GM20000 (cell line): Measurements from ENCODE around the gene FARP2.

Experiments used
- DNase-seq: peaks from one replicate; pipeline ENCODE4 v3.0.0; 2012; ENCODE audit warnings: low spot score
- CTCF ChIP-seq: IDR thresholded peaks from 2 replicates; pipeline ENCODE4 v1.5.1; 2012; ENCODE audit warnings: mild to moderate bottlenecking, control low read depth; ENCODE audit errors: extremely low read depth, missing control alignments

FARP2 gene

DNA sequence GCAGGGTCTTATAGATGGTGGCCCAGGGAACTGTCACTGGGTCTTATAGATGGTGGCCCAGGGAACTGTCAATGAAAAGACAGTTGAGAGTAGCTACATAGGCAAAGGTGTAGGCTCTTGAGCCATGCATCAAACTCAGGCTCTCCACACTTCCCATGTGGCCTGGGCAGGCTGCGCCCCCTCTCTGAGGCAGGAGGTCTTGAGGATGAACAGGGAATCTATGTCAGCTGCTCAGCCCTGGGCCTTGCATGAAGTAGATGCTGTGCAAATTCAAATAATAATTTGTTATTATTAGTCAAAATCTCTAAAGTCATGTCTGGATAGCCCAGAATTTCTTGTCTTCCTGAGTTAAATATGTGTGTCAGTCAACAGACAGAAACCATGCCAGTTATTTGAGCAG, 125.6 kb downstream of the FARP2 start:
- no peak for DNase-seq
- TF ChIP-seq CTCF: no peak

DNA sequence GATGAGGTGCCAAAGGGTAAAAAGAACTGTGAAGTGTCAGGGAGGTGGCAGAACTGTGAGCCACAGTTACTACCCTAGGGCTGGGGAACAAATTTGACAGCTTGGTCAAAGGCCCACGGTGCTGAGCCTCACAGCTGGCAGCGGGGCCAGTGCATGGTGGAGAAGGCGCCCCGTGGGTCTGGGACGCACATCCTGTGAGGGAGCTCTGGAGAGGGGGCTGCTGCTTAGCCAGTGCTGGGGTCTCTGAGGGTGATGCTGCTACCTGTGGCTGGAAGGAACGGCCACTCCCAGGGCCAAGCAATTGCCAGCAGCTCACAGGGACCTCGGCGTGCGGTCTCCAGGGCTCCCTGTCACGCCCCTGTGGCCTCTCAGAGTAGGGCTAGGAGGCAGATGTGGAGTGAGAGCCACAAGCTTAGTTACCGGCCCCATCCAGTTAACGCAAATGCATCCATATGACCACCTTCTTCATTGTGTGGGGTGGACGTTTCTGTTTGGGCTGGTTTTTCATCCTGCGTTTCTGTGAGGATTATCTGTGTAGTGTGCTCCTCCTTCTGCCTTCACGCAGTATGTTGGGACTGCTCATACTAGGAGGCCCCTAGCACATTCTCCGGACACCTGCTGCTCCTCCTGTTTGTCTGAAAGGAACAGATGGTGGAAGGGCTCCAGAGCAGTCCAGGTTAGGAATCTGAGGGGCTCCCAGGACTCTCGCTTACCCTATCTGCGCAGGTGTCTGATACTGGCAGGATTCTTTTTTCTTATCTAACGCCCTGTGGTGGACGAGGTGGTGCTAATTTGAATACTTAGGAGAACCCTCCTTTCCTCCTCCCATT, 126.3 kb downstream of the FARP2 start:
- DNase-seq: no peak
- TF ChIP-seq CTCF: no peak

- DNase-seq: no peak
- no peak for TF ChIP-seq CTCF
Measured at GRCh38 chr2:241483305-241483704, 127.2 kb downstream of the FARP2 start.

- no peak for TF ChIP-seq CTCF
Measured at GRCh38 chr2:241485172-241485911, 129.3 kb downstream of the FARP2 start.

GRCh38 chr2:241489088-241489487, 133.0 kb downstream of the FARP2 start:
- no peak for DNase-seq
- no peak for TF ChIP-seq CTCF

More at GRCh38 chr2:241485172-241485911, 129.3 kb downstream of the FARP2 start:
- no peak for DNase-seq

DNA sequence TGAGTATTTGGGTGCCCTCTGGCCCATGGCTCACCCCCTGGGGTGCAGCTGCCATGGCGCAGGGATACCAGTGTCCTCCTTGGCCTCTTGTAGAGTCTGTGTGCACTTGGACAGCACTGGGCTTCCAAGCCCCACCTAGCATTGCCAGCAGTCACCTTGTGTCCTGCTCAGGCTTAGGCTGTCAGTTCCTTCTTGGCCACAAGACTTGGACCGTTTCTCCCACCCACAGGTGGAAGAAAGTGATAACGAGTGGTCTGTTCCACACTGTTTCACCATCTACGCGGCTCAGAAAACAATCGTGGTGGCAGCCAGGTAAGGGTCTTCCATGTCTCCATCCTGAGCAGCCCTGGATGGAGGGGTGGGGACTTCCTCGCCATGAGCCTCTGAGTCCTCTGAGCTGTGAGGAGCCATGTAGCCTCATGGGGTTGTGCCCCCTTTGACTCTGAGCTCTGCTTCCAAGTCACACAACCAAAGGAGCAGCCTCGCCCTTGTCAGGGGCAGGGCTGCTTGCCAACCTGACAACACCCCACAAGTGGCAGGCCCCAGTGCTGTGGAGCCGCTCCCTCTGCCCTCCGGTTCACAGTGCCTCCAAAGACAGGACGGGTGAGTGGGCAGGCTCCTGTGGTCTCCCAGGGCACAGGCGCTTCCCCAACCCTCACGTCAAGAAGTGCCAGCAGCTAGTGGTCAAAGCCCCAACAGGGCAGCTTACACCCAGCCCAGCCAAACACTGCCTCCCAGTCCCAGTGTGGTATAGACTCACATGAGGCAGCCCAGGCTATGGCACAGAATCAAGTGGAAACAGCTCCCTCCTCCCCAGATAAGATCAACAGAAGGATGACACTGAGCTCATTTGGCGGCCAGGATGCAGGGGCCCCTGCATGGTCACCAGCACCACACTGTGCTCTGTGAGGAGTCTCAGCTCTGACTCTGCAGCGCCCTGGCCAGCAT, 133.9 kb downstream of the FARP2 start:
- no peak for DNase-seq
- TF ChIP-seq CTCF: no peak
